ENCODE data around the gene SOS2. TPM values are rescaled to one million over a fixed set of nuclear protein-coding genes. Genes with fewer than 3 reads are reported as not detected.

Gene SOS2
- total RNA-seq, 1 experiment from 2014 or later = 9.4 TPM

DNA sequence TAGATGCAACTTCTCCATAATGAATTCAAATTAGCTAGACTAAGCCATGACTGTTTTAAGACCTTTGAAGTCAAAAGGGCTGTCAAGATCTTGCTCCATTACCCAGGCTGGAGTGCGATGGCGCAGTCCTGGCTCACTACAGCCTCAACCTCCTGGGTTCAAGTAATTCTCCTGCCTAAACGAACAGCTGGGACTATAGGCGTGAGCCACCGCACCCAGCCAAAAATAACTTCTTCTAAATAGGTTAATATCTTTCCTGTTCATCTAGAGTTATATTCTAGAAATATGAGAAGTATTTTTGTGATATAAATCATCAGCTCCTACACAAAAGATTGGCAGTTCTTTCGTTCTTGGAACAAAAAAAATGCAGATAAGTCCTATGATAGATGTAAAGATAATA, 39.6 kb upstream of the SOS2 start:
- Histone ChIP-seq H3K23ac (ENCODE audit: insufficient read length, low read depth, low read length) (no peak overlapping the region), H4K5ac (ENCODE audit: insufficient read length, low read depth, low read length) (no peak overlapping the region), H3K27ac (ENCODE audit: insufficient read length, low read depth, low read length) (no peak overlapping the region), H4K20me1 (ENCODE audit: control insufficient read depth, insufficient read depth, insufficient read length) (no peaks in the 10 kb centered on the region), H2BK20ac (ENCODE audit: low read depth, low read length, poor library complexity, severe bottlenecking) (no peak overlapping the region), H3K79me2 (ENCODE audit: insufficient read depth, low read length) (no peaks in the 10 kb centered on the region), H3K27me3 (ENCODE audit: insufficient read depth, low read length) (no peaks in the 10 kb centered on the region), H2BK12ac (ENCODE audit: insufficient read length, low read depth, low read length) (no peak overlapping the region), H4K8ac (replicated peaks; ENCODE audit: insufficient read length, low read depth, low read length) (no peak overlapping the region), H3T11ph (ENCODE audit: low read length) (no peak overlapping the region), H3K4me1 (ENCODE audit: insufficient read depth, low read length) (no peaks in the 10 kb centered on the region), H3K79me1 (ENCODE audit: insufficient read depth, low read depth, low read length, poor library complexity, severe bottlenecking) (no peaks in the 10 kb centered on the region), H2BK15ac (ENCODE audit: low read depth, low read length) (no peak overlapping the region), H3K56ac (ENCODE audit: insufficient read length, low read depth, low read length) (no peak overlapping the region), H2BK5ac (ENCODE audit: insufficient read length, low read length) (no peak overlapping the region), H3K4me2 (ENCODE audit: insufficient read depth, insufficient read length, low read length) (no peak overlapping the region), H2AK5ac (ENCODE audit: insufficient read length, low read length) (no peak overlapping the region), H3K9ac (ENCODE audit: extremely low read depth, insufficient read length, low read length) (no peak overlapping the region), H3K4ac (ENCODE audit: low read depth, low read length) (no peak overlapping the region), H3K9me3 (ENCODE audit: control insufficient read depth, low read depth, low read length) (no peaks in the 10 kb centered on the region), H4K91ac (ENCODE audit: insufficient read length, low read depth, low read length) (no peak overlapping the region), H3K18ac (ENCODE audit: insufficient read length, low read depth, low read length) (no peak overlapping the region), H2AFZ (ENCODE audit: low read length) (no peak overlapping the region), H3K23me2 (ENCODE audit: insufficient read length, low read depth, low read length, poor library complexity, severe bottlenecking) (no peaks in the 10 kb centered on the region), H3K14ac (ENCODE audit: insufficient read depth, low read length) (no peak overlapping the region), H2BK120ac (ENCODE audit: low read depth, low read length, poor library complexity, severe bottlenecking) (no peak overlapping the region)
- H3K27ac Mint-ChIP-seq = no peak overlapping the region
- no peak for DNase-seq
- H3K9me3 Mint-ChIP-seq = no peaks in the 10 kb centered on the region
- no peaks in the 10 kb centered on the region for H3K4me1 Mint-ChIP-seq
- H3K27me3 Mint-ChIP-seq (ENCODE audit: low read depth) = no peaks in the 10 kb centered on the region
- peaks cover 1 to 15% (median 9%) of the 10 kb centered on the region in 3 experiments; a peak in 4 of 7 replicates for H3K36me3 Mint-ChIP-seq (ENCODE audit: insufficient read depth in 1 of 3, low read depth in 3 of 3)
- TF ChIP-seq, protein P1, sequence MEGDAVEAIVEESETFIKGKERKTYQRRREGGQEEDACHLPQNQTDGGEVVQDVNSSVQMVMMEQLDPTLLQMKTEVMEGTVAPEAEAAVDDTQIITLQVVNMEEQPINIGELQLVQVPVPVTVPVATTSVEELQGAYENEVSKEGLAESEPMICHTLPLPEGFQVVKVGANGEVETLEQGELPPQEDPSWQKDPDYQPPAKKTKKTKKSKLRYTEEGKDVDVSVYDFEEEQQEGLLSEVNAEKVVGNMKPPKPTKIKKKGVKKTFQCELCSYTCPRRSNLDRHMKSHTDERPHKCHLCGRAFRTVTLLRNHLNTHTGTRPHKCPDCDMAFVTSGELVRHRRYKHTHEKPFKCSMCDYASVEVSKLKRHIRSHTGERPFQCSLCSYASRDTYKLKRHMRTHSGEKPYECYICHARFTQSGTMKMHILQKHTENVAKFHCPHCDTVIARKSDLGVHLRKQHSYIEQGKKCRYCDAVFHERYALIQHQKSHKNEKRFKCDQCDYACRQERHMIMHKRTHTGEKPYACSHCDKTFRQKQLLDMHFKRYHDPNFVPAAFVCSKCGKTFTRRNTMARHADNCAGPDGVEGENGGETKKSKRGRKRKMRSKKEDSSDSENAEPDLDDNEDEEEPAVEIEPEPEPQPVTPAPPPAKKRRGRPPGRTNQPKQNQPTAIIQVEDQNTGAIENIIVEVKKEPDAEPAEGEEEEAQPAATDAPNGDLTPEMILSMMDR (conservative IDR thresholded peaks at IDR 0.05) = no peak
- WGBS (ENCODE audit: extremely low coverage, insufficient read length, low lambda C conversion rate) = no CpG with 5 or more reads among the region's 6 CpGs
- no peak overlapping the region for H3K4me3 Mint-ChIP-seq

All from H9 (cell line).